NT2/D1 (cell line): Measurements from ENCODE around the gene MACF1.

Experiments used
- DNase-seq: peaks from one replicate; pipeline ENCODE4 v3.0.0-alpha.2; 2011; ENCODE audit warnings: low read depth, low spot score
- H3K27me3 ChIP-seq: 2 replicates; pipeline ENCODE4 v1.6.0; 2011; ENCODE audit warnings: mild to moderate bottlenecking; ENCODE audit not compliant: insufficient read length, insufficient read depth
- H3K36me3 ChIP-seq: 2 replicates; pipeline ENCODE4 v1.6.1; 2011; ENCODE audit warnings: mild to moderate bottlenecking, low read length, mixed read lengths; ENCODE audit not compliant: insufficient read depth, insufficient read length
- H3K4me1 ChIP-seq: 2 replicates; pipeline ENCODE4 v1.5.1; 2011; ENCODE audit not compliant: insufficient read depth, insufficient read length
- H3K4me3 ChIP-seq: 2 replicates; pipeline ENCODE4 v1.5.1; 2011; ENCODE audit warnings: low read depth; ENCODE audit not compliant: insufficient read length
- H3K9ac ChIP-seq: 2 replicates; pipeline ENCODE4 v1.6.0; 2011; ENCODE audit warnings: low read depth; ENCODE audit not compliant: insufficient read length
- H3K9me3 ChIP-seq: 2 replicates; pipeline ENCODE4 v1.5.1; 2011; ENCODE audit warnings: mild to moderate bottlenecking, low read length; ENCODE audit not compliant: insufficient read depth
- SUZ12 ChIP-seq: IDR thresholded peaks from 2 replicates; pipeline ENCODE4 v1.6.1; 2011; ENCODE audit not compliant: insufficient read length, insufficient read depth; ENCODE audit errors: extremely low read depth
- YY1 ChIP-seq: IDR thresholded peaks from 2 replicates; pipeline ENCODE4 v1.6.1; 2011; ENCODE audit not compliant: insufficient read length, insufficient read depth
- ZNF274 ChIP-seq: IDR thresholded peaks from 2 replicates; pipeline ENCODE4 v1.6.1; 2011; ENCODE audit warnings: mild to moderate bottlenecking, low read depth, low read length

The MACF1 gene

GRCh38 chr1:39317910-39318633 is 113.6 kb downstream of the MACF1 start:
- Histone ChIP-seq H3K36me3 (peaks cover 88% of the 10 kb centered on the region), H3K9me3 (no peaks in the 10 kb centered on the region)
- TF ChIP-seq ZNF274 (no peak), YY1 (no peak), SUZ12 (no peak)

GRCh38 chr1:39321979-39322378 is 117.5 kb downstream of the MACF1 start:
- Histone ChIP-seq H3K9ac (no peak overlapping the region), H3K36me3 (peaks cover 99% of the 10 kb centered on the region)
- TF ChIP-seq SUZ12 (no peak), YY1 (no peak)

More at GRCh38 chr1:39317910-39318633, 113.6 kb downstream of the MACF1 start:
- no peaks in the 10 kb centered on the region for H3K4me1 ChIP-seq
- no peak overlapping the region for H3K4me3 ChIP-seq
- H3K27me3 ChIP-seq: no peaks in the 10 kb centered on the region
- no peak for DNase-seq
- no peak overlapping the region for H3K9ac ChIP-seq

GRCh38 chr1:39322431-39322830 is 117.9 kb downstream of the MACF1 start:
- no peak for DNase-seq
- Histone ChIP-seq H3K9ac (no peak overlapping the region), H3K36me3 (peaks cover 99% of the 10 kb centered on the region), H3K4me3 (no peak overlapping the region), H3K27me3 (no peaks in the 10 kb centered on the region), H3K9me3 (no peaks in the 10 kb centered on the region), H3K4me1 (no peaks in the 10 kb centered on the region)
- TF ChIP-seq ZNF274: no peak
- TF ChIP-seq YY1: no peak
- TF ChIP-seq SUZ12: no peak

More at GRCh38 chr1:39321979-39322378, 117.5 kb downstream of the MACF1 start:
- Histone ChIP-seq H3K4me1 (no peaks in the 10 kb centered on the region), H3K4me3 (no peak overlapping the region), H3K9me3 (no peaks in the 10 kb centered on the region), H3K27me3 (no peaks in the 10 kb centered on the region)
- no peak for DNase-seq

- TF ChIP-seq SUZ12 (no peak), YY1 (no peak), ZNF274 (no peak)
- no peak for DNase-seq
- no peaks in the 10 kb centered on the region for H3K9me3 ChIP-seq
- peaks cover 95% of the 10 kb centered on the region for H3K36me3 ChIP-seq
- H3K4me3 ChIP-seq: no peak overlapping the region
- no peaks in the 10 kb centered on the region for H3K27me3 ChIP-seq
- no peak overlapping the region for H3K9ac ChIP-seq
- H3K4me1 ChIP-seq: no peaks in the 10 kb centered on the region
Observed at GRCh38 chr1:39324888-39325287, 120.4 kb downstream of the MACF1 start.

- no peak for DNase-seq
Observed at GRCh38 chr1:39326836-39327235, 122.3 kb downstream of the MACF1 start.

DNA sequence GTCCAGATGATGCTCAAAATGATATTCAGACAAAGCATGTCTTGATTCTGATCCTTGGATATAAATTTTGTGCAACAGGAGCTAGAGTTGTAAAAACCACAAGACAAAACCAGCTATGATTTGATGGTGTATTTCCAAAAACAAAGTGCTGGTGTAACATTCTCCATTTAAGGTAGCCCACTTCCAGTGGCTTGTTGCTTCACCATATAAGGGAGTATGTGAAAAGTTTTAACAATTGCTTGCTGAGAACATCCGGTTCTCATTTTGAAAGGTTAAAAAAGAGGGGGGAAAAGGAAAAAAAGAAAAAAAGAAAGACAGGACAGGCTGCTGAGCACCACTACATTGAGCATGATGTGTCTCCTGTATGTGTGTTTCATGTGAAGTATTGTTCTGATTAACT is 123.6 kb downstream of the MACF1 start:
- Histone ChIP-seq H3K27me3 (no peaks in the 10 kb centered on the region), H3K9ac (no peak overlapping the region), H3K9me3 (no peaks in the 10 kb centered on the region), H3K36me3 (peaks cover 91% of the 10 kb centered on the region), H3K4me1 (no peaks in the 10 kb centered on the region), H3K4me3 (no peak overlapping the region)
- DNase-seq: no peak
- TF ChIP-seq SUZ12 (no peak), ZNF274 (no peak), YY1 (no peak)

More at GRCh38 chr1:39326836-39327235, 122.3 kb downstream of the MACF1 start:
- Histone ChIP-seq H3K27me3 (no peaks in the 10 kb centered on the region), H3K9ac (no peak overlapping the region), H3K36me3 (peaks cover 91% of the 10 kb centered on the region), H3K9me3 (no peaks in the 10 kb centered on the region), H3K4me3 (no peak overlapping the region), H3K4me1 (no peaks in the 10 kb centered on the region)
- TF ChIP-seq ZNF274 (no peak), YY1 (no peak), SUZ12 (no peak)

GRCh38 chr1:39328586-39329121 is 124.2 kb downstream of the MACF1 start:
- peaks cover 91% of the 10 kb centered on the region for H3K36me3 ChIP-seq
- H3K9ac ChIP-seq: no peak overlapping the region

GRCh38 chr1:39331647-39332046 is 127.2 kb downstream of the MACF1 start:
- Histone ChIP-seq H3K4me3 (no peak overlapping the region), H3K4me1 (no peaks in the 10 kb centered on the region), H3K36me3 (peaks cover 91% of the 10 kb centered on the region), H3K9me3 (no peaks in the 10 kb centered on the region), H3K9ac (no peak overlapping the region), H3K27me3 (no peaks in the 10 kb centered on the region)
- no peak for DNase-seq
- no peak for TF ChIP-seq SUZ12
- no peak for TF ChIP-seq ZNF274

More at GRCh38 chr1:39328586-39329121, 124.2 kb downstream of the MACF1 start:
- Histone ChIP-seq H3K4me3 (no peak overlapping the region), H3K4me1 (no peaks in the 10 kb centered on the region), H3K9me3 (no peaks in the 10 kb centered on the region), H3K27me3 (no peaks in the 10 kb centered on the region)
- no peak for TF ChIP-seq ZNF274
- no peak for TF ChIP-seq SUZ12
- TF ChIP-seq YY1: no peak
- DNase-seq: no peak
